ENCODE measurements around the gene PKNOX2.

Gene PKNOX2

GRCh38 chr11:125404157-125404810 lies 239.7 kb downstream of the PKNOX2 start:
- DNase-seq (ENCODE audit: low read depth): no peak
- no peak for TF ChIP-seq CTCF (conservative IDR thresholded peaks at IDR 0.05; ENCODE audit: control insufficient read depth, insufficient read depth, low read depth, low read length)
- no peak overlapping the region for H3K4me3 ChIP-seq (ENCODE audit: control insufficient read depth, low read depth, low read length)

GRCh38 chr11:125404811-125405790 lies 240.6 kb downstream of the PKNOX2 start:
- peak; percentile 81 for TF ChIP-seq CTCF (conservative IDR thresholded peaks at IDR 0.05; ENCODE audit: control insufficient read depth, insufficient read depth, low read depth, low read length)
- peak; percentile 33 for DNase-seq (ENCODE audit: low read depth)
- H3K4me3 ChIP-seq (ENCODE audit: control insufficient read depth, low read depth, low read length): no peak overlapping the region

GRCh38 chr11:125407046-125407445 lies 242.5 kb downstream of the PKNOX2 start:
- no peak overlapping the region for H3K4me3 ChIP-seq (ENCODE audit: control insufficient read depth, low read depth, low read length)
- TF ChIP-seq CTCF (conservative IDR thresholded peaks at IDR 0.05; ENCODE audit: control insufficient read depth, insufficient read depth, low read depth, low read length): no peak
- DNase-seq (ENCODE audit: low read depth): no peak

DNA sequence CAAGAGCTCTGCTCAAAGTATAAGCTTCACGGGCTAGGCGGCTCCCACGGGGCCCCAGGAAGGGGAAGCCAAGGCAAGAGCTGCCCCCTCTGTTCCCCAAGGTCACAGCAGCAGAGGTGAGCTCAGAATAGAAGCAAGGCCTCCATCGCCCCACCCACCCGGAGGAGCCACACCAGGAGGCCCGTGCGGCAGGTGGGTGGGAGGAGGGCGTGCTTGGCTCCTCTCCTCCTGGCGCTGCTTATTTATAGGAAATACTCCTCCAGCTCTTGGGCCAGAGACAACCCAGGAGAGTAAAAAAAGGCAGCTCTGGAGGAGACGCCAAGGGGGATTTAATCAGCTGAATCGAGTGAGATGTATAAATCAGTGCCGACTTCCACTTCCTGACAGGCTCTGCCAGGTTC lies 243.8 kb downstream of the PKNOX2 start:
- DNase-seq (ENCODE audit: low read depth): no peak
- TF ChIP-seq CTCF (conservative IDR thresholded peaks at IDR 0.05; ENCODE audit: control insufficient read depth, insufficient read depth, low read depth, low read length): no peak
- H3K4me3 ChIP-seq (ENCODE audit: control insufficient read depth, low read depth, low read length): no peak overlapping the region

DNA sequence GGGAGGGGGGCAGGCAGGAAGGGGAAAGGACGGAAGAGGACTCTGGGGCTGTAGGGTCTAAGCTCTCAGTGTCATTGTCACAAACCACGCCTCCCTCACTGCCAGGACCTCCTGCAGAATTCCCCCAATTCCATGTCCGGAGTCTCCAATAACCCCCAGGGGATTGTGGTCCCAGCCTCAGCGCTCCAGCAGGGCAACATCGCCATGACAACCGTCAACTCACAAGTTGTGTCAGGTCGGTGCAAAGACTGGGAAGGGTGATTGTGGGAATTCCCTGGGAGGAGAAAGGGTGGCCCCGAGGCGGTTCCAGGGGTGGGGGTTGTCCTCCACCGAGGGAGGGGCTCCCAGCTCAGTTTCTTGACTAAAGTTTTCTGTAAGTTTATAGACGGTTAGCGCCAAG lies 245.5 kb downstream of the PKNOX2 start:
- TF ChIP-seq CTCF (conservative IDR thresholded peaks at IDR 0.05; ENCODE audit: control insufficient read depth, insufficient read depth, low read depth, low read length): no peak
- H3K4me3 ChIP-seq (ENCODE audit: control insufficient read depth, low read depth, low read length): no peak overlapping the region
- DNase-seq (ENCODE audit: low read depth): no peak

GRCh38 chr11:125412177-125412496 lies 247.6 kb downstream of the PKNOX2 start:
- TF ChIP-seq CTCF (conservative IDR thresholded peaks at IDR 0.05; ENCODE audit: control insufficient read depth, insufficient read depth, low read depth, low read length): no peak
- DNase-seq (ENCODE audit: low read depth): no peak
- no peak overlapping the region for H3K4me3 ChIP-seq (ENCODE audit: control insufficient read depth, low read depth, low read length)

All from fibroblast of mammary gland (primary cell).